Measurements from ENCODE around the gene CRIP2. TPM values are rescaled to one million over a fixed set of nuclear protein-coding genes. Genes with fewer than 3 reads are reported as not detected.
A peak's percentile ranks its signal among the peaks of the same experiment; 100 is the strongest.

The CRIP2 gene, protein sequence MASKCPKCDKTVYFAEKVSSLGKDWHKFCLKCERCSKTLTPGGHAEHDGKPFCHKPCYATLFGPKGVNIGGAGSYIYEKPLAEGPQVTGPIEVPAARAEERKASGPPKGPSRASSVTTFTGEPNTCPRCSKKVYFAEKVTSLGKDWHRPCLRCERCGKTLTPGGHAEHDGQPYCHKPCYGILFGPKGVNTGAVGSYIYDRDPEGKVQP
- total RNA-seq (10 to 100 TPM in 2 of 5 experiments, 1 to 10 TPM in 2, under 1 TPM in 1; 0.65 to 55.4 (median 6.6) TPM), polyA plus RNA-seq (100 to 1,000 TPM in 1 of 2 donors, 10 to 100 TPM in 1; 69.1 to 180 TPM), total RNA-seq (38.2 reads per million, percentile 65 among the genes with 10 or more reads in this experiment)

DNA sequence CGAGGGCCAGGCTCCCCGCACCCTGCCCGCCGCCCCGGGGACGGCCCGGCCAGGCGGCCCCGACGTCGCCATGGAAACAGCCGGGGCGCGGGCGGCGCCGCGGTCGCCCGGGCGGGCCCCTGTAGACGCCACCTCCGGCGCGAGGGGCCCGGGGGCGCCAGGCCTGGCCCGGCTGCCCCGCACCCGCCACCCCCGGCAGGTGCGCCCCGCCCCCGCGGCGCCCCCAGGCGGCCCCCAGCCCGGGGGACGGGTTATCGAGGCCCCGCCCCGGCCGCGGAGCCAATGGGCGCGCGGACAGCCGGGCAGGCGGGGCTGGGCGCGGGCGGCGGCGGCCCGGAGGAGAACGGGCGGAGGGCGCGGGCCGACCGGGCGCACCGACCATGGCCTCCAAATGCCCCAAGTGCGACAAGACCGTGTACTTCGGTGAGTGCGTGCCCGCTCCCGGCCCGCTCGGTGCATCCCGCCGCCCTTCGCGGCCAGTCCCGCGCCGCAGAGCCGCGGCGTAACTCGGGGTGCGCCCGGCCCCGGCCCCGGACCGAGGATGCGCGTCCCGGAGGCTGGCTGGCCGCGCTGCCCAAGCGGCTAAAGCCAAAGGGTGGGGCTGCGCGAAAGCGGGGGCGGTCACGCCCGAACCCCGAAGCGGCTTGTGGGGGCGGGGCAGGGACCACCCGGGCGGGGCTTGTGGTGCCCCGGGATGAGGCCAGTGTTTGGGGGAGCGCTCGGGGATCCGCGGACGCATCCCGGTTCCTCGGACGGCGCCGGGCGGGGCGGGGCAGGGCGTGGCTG, at the start of gene CRIP2:
Gene CRIP2, plus strand, starts transcription at position 339 of the 786 bp plus-strand sequence. Its CDS starts 42 bp downstream, at position 381.
- H3K4me1 Mint-ChIP-seq: peaks cover 5 to 18% (median 7%) of the 10 kb centered on the region in 7 donors
- H3K4me3 Mint-ChIP-seq: peak within 1 kb of the TSS; percentile 64 to 92 (median 75)
- Histone ChIP-seq H3K36me3 (ENCODE audit: control insufficient read depth in 2 of 3, insufficient read depth in 3 of 3, low read length in 3 of 3) (peaks cover 0 to 3% (median 0%) of the 10 kb centered on the region in 3 experiments), H3K4me3 (ENCODE audit: low read length) (peak within 1 kb of the TSS; percentile 26), H3K27ac (ENCODE audit: low read depth, low read length) (peak within 1 kb of the TSS; percentile 45), H3K4me1 (ENCODE audit: control insufficient read depth in 2 of 2, insufficient read depth in 2 of 2, low read length in 2 of 2) (peaks cover 7 to 39% of the 10 kb centered on the region in 2 donors), H3K27me3 (ENCODE audit: control insufficient read depth in 2 of 2, insufficient read depth in 2 of 2, low read length in 2 of 2) (no peaks in the 10 kb centered on the region), H3K9me3 (ENCODE audit: control insufficient read depth in 2 of 3, low read length in 3 of 3) (no peaks in the 10 kb centered on the region)
- ATAC-seq (peak; percentile 45), DNase-seq (peak in 4 of 9 donors; percentile 22 to 72 (median 34))
- intact Hi-C loops (cut with micrococcal nuclease): loop anchor here (1.0 to 2.0 kb wide), 4 partner anchors 16 to 55 kb away; partner anchors contain the start of genes TEDC1 (in 2 of the 2) and MTA1 (in 1 of the 2)
- peaks cover 0 to 4% (median 0%) of the 10 kb centered on the region in 5 donors for H3K36me3 Mint-ChIP-seq
- peaks cover 0 to 4% (median 0%) of the 10 kb centered on the region in 11 donors for H3K9me3 Mint-ChIP-seq
- H3K27me3 Mint-ChIP-seq: peaks cover 0 to 30% (median 0%) of the 10 kb centered on the region in 5 donors
- ChIA-PET POLR2A (interaction anchor here (1.0 kb wide), 2 partner anchors 15 kb away, joined by 3 to 5 read pairs; no protein-coding TSS in a partner anchor), CTCF (interaction anchor here (3.9 kb wide), 1 partner anchor 15 kb away, joined by 12 read pairs; no protein-coding TSS in a partner anchor)
- peak within 1 kb of the TSS in 2 of 9 donors; percentile 19 to 23 for H3K27ac Mint-ChIP-seq

DNA sequence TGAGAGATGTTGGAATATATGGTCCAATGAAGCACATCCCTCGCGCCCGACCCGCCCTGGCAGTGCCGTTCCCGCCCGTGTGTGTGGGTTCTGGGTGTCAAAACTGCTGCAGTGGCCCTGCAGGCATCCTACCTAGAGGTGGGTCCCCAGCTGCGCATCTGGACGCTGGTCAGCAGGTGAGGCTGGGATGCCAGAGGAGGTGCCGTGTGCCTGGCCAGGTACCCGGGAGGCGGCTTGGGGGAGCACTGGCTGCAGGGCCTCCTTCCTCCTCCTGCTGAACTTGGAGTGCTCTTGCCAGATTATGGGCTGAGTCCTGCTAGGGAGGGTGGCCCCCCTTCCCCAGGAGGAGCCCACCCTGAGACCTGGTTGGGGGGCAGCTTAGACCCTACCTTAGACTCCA, 49.8 kb upstream of the CRIP2 start:
- Mint-ChIP-seq H3K9me3 (peaks cover 0 to 4% (median 0%) of the 10 kb centered on the region in 11 donors), H3K27ac (no peak overlapping the region), H3K4me3 (no peak overlapping the region), H3K36me3 (peaks cover 0 to 18% (median 12%) of the 10 kb centered on the region in 5 donors), H3K4me1 (peaks cover 17 to 41% (median 28%) of the 10 kb centered on the region in 7 donors), H3K27me3 (no peaks in the 10 kb centered on the region)
- H3K4me3 ChIP-seq (ENCODE audit: low read length): no peak overlapping the region
- peaks cover 0 to 19% (median 0%) of the 10 kb centered on the region in 3 experiments for H3K36me3 ChIP-seq (ENCODE audit: control insufficient read depth in 2 of 3, insufficient read depth in 3 of 3, low read length in 3 of 3)
- H3K27ac ChIP-seq (ENCODE audit: low read depth, low read length): no peak overlapping the region
- ChIA-PET POLR2A (no interaction called here), CTCF (no interaction called here)
- DNase-seq: no peak
- intact Hi-C loops (cut with micrococcal nuclease): no loop called here
- no peaks in the 10 kb centered on the region for H3K9me3 ChIP-seq (ENCODE audit: control insufficient read depth in 2 of 3, low read length in 3 of 3)
- no peaks in the 10 kb centered on the region for H3K27me3 ChIP-seq (ENCODE audit: control insufficient read depth in 2 of 2, insufficient read depth in 2 of 2, low read length in 2 of 2)
- peaks cover 13 to 18% of the 10 kb centered on the region in 2 donors for H3K4me1 ChIP-seq (ENCODE audit: control insufficient read depth in 2 of 2, insufficient read depth in 2 of 2, low read length in 2 of 2)
- no peak for ATAC-seq

DNA sequence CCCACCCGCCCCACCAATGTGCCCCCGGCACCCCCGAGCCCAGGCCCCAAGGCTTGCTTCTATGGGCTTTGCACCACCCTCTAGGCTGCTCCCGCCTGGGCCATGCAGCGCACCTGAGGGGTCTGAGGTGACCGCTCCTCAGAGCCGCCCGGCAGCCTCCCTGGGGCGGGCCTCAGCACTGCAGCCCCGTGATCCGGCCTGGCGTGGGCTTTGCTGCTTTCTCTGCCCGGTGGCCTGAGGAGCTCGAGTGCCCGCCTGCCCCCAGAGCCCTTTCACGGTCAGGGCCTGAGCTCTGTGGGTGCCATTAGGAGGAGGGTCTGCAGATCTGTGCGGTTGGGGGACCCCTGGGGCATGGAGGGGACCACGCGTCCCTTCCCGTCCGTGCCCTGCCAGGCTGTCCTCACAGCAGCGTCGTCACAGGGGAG, 48.8 kb upstream of the CRIP2 start:
- Mint-ChIP-seq H3K27me3 (no peaks in the 10 kb centered on the region), H3K9me3 (peaks cover 0 to 8% (median 0%) of the 10 kb centered on the region in 11 donors), H3K36me3 (peaks cover 3 to 28% (median 18%) of the 10 kb centered on the region in 5 donors), H3K27ac (no peak overlapping the region), H3K4me1 (peaks cover 17 to 43% (median 26%) of the 10 kb centered on the region in 7 donors), H3K4me3 (no peak overlapping the region)
- ChIA-PET CTCF (no interaction called here), POLR2A (no interaction called here)
- H3K36me3 ChIP-seq (ENCODE audit: control insufficient read depth in 2 of 3, insufficient read depth in 3 of 3, low read length in 3 of 3): peaks cover 0 to 19% (median 0%) of the 10 kb centered on the region in 3 experiments
- H3K9me3 ChIP-seq (ENCODE audit: control insufficient read depth in 2 of 3, low read length in 3 of 3): no peaks in the 10 kb centered on the region
- H3K27ac ChIP-seq (ENCODE audit: low read depth, low read length): no peak overlapping the region
- H3K4me3 ChIP-seq (ENCODE audit: low read length): no peak overlapping the region
- no peak for DNase-seq
- H3K27me3 ChIP-seq (ENCODE audit: control insufficient read depth in 2 of 2, insufficient read depth in 2 of 2, low read length in 2 of 2): no peaks in the 10 kb centered on the region
- intact Hi-C loops (cut with micrococcal nuclease): no loop called here
- no peak for ATAC-seq
- H3K4me1 ChIP-seq (ENCODE audit: control insufficient read depth in 2 of 2, insufficient read depth in 2 of 2, low read length in 2 of 2): peaks cover 7 to 16% of the 10 kb centered on the region in 2 donors

DNA sequence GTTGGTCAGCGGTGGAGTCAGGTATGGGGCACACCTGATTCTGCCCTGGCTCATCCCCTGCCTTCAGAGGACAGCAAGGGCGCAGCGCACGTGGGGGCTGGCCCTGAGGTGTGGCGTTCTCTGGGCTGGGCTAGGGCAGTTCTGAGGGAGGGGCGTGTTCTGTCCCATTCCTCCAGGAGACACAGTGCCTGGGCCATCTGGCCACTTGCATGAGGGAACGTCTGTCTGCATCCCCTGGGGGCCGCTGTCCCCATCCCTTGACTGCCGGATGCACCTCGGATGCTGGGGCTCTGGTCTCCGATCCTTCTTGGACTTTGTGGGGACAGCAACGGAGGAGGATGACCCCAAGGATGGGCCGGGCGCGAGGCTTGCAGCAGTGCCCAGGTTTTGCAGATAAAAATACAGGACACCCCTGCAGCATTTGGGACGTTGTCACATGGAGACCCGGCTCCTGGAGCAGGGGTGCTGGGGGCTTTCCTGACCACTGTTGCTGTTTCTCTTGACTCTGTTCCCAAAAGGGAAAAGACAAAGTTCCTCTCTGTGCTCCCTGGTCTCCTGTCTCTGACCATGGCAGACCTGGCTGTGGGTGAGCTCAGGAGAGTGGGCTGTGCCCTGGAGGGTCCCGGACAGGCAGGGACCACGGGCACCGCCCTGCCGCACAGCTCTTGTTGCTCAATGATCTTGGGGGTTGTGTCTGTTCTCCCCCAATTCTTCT, 48.0 kb upstream of the CRIP2 start:
- DNase-seq: no peak

DNA sequence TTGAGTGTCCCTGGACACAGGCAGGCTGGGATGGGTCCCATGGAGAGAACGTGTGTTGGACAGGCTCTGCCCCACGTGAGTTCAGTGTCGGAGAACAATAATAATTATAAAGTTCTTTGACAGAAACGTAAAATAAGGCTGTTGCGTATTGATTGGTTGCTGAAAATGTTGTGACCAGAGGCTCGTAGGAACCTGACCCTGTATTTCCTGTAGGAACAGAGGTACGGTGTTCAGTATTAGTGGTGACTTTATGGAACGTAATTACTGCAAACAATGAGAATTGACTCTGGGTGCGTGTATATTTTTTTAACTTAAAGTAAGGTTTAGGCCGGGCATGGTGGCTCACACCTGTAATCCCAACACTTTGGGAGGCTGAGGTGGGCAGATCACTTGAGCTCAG, 47.2 kb upstream of the CRIP2 start:
- Histone ChIP-seq H3K4me3 (ENCODE audit: low read length) (no peak overlapping the region), H3K27ac (ENCODE audit: low read depth, low read length) (no peak overlapping the region), H3K4me1 (ENCODE audit: control insufficient read depth in 2 of 2, insufficient read depth in 2 of 2, low read length in 2 of 2) (no peaks in the 10 kb centered on the region), H3K9me3 (ENCODE audit: control insufficient read depth in 2 of 3, low read length in 3 of 3) (no peaks in the 10 kb centered on the region), H3K27me3 (ENCODE audit: control insufficient read depth in 2 of 2, insufficient read depth in 2 of 2, low read length in 2 of 2) (no peaks in the 10 kb centered on the region), H3K36me3 (ENCODE audit: control insufficient read depth in 2 of 3, insufficient read depth in 3 of 3, low read length in 3 of 3) (peaks cover 0 to 19% (median 0%) of the 10 kb centered on the region in 3 experiments)
- Mint-ChIP-seq H3K4me3 (no peak overlapping the region), H3K9me3 (peaks cover 0 to 8% (median 2%) of the 10 kb centered on the region in 11 donors), H3K27me3 (no peaks in the 10 kb centered on the region), H3K4me1 (peaks cover 6 to 27% (median 17%) of the 10 kb centered on the region in 7 donors), H3K36me3 (peaks cover 3 to 32% (median 18%) of the 10 kb centered on the region in 5 donors), H3K27ac (peak overlapping the region in 1 of 9 donors; percentile 36)
- ATAC-seq: no peak
- no peak for DNase-seq
- ChIA-PET POLR2A (interaction anchor here (0.5 to 0.7 kb wide), 2 partner anchors 10 to 423 kb away, joined by 3 to 5 read pairs; no protein-coding TSS in a partner anchor), CTCF (interaction anchor here (0.7 kb wide), 2 partner anchors 55 to 432 kb away, joined by 3 to 5 read pairs; no protein-coding TSS in a partner anchor)
- intact Hi-C loops (cut with micrococcal nuclease): no loop called here

More for the DNA sequence above, 48.0 kb upstream of the CRIP2 start:
- intact Hi-C loops (cut with micrococcal nuclease): no loop called here
- Mint-ChIP-seq H3K36me3 (peaks cover 3 to 32% (median 18%) of the 10 kb centered on the region in 5 donors), H3K4me3 (no peak overlapping the region), H3K27ac (peak overlapping the region in 3 of 9 donors; percentile 28 to 38 (median 36)), H3K9me3 (peaks cover 0 to 8% (median 2%) of the 10 kb centered on the region in 11 donors), H3K27me3 (no peaks in the 10 kb centered on the region), H3K4me1 (peaks cover 11 to 35% (median 20%) of the 10 kb centered on the region in 7 donors)
- no peaks in the 10 kb centered on the region for H3K9me3 ChIP-seq (ENCODE audit: control insufficient read depth in 2 of 3, low read length in 3 of 3)
- ChIA-PET CTCF (no interaction called here), POLR2A (no interaction called here)
- no peak overlapping the region for H3K27ac ChIP-seq (ENCODE audit: low read depth, low read length)
- H3K4me3 ChIP-seq (ENCODE audit: low read length): no peak overlapping the region
- no peaks in the 10 kb centered on the region for H3K27me3 ChIP-seq (ENCODE audit: control insufficient read depth in 2 of 2, insufficient read depth in 2 of 2, low read length in 2 of 2)
- H3K36me3 ChIP-seq (ENCODE audit: control insufficient read depth in 2 of 3, insufficient read depth in 3 of 3, low read length in 3 of 3): peaks cover 0 to 19% (median 0%) of the 10 kb centered on the region in 3 experiments
- no peak for ATAC-seq
- H3K4me1 ChIP-seq (ENCODE audit: control insufficient read depth in 2 of 2, insufficient read depth in 2 of 2, low read length in 2 of 2): peaks cover under 1 to 8% of the 10 kb centered on the region in 2 donors

Data from naive thymus-derived CD4-positive, alpha-beta T cell (primary cell).